GM18907 (cell line): ENCODE results near the gene FBXO10.
"Not testable (repeated sequence)": the region's sequence is repeated elsewhere in the genome, so short reads cannot be mapped to it uniquely, and the experiment has no call there.

ENCODE experiments used
- ATAC-seq: cut with Tn5 transposase; IDR thresholded peaks from one replicate; pipeline ENCODE4 v1.9.1; 2021; ENCODE audit warnings: mild to moderate bottlenecking, moderate library complexity; ENCODE audit not compliant: unreplicated experiment

Gene FBXO10

GRCh38 chr9:37485389-37486255, 90.6 kb downstream of the FBXO10 start, which contains the start of gene POLR1E:
POLR1E (plus strand) TSS chr9:37485948; CDS start chr9:37486048, 100 bp downstream.
- ATAC-seq: peak; percentile 97

GRCh38 chr9:37480759-37481158, 95.4 kb downstream of the FBXO10 start:
- no peak for ATAC-seq

GRCh38 chr9:37477987-37478619, 98.1 kb downstream of the FBXO10 start:
- not testable (repeated sequence) for ATAC-seq

DNA sequence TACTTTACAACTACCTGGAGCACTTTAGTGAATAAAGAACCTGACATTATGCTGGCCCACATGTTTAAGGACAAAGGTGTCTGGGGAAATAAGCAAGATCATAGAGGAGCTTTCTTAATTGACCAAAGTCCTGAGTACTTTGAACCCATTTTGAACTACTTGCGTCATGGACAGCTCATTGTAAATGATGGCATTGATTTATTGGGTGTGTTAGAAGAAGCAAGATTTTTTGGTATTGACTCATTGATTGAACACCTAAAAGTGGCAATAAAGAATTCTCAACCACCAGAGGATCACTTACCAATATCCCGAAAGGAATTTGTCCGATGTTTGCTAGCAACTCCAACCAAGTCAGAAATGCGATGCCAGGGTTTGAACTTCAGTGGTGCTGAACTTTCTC, 98.7 kb downstream of the FBXO10 start:
- ATAC-seq: not testable (repeated sequence)

- no peak for ATAC-seq
These were observed 99.2 kb downstream of the FBXO10 start for GRCh38 chr9:37476930-37477329.

DNA sequence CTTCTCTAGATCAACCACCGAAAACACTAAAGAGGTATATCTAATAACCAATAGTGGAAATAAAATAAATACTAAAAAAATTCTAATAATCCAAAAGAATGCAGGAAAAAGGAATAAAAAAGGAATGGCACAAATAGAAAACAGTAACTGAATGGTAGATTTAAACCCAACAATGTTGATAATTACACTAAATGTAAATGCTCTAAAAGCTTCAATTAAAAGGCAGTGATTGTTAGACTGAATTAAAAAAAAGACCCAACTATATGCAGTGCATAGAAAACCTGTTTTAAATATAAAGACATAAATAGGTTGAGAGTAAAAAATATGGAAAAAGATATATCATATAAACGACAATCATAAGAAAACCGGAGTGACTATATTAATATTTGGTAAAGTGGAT, 101.7 kb downstream of the FBXO10 start:
- ATAC-seq: no peak

GRCh38 chr9:37473982-37474381, 102.2 kb downstream of the FBXO10 start:
- not testable (repeated sequence) for ATAC-seq

DNA sequence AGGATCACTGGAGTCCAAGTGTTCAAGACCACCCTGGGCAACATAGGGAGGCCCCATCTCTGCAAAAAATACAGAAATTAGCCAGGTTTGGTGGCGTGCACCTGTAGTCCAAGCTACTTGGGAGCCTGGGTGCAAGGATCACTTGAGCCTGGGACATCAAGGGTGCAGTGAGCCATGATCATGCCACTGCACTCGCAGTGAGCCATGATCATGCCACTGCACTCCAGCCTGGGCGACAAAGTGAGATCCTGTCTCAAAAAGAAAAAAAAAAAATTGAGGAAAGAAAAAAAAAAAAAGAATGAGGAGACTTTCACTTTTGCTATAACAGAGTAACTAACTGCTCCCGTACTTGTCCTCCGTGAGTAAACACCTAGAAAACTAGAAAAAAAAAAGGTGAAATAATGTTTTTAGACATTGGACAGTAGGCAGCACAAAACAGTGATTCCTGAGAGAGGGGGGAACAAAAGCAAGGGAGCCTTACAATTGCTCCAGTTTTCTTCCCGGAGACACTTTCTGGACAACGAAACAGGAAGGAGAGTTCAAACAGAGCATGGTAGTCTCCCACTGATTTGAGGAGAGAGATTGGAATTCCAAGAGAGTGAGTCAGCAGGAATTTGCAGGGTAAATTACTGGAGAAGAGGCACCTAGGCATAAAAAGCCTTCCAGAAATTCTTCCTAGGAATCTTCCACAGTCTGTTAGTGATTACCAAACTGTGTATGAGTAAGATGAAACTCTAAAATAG, 104.1 kb downstream of the FBXO10 start:
- no peak for ATAC-seq

DNA sequence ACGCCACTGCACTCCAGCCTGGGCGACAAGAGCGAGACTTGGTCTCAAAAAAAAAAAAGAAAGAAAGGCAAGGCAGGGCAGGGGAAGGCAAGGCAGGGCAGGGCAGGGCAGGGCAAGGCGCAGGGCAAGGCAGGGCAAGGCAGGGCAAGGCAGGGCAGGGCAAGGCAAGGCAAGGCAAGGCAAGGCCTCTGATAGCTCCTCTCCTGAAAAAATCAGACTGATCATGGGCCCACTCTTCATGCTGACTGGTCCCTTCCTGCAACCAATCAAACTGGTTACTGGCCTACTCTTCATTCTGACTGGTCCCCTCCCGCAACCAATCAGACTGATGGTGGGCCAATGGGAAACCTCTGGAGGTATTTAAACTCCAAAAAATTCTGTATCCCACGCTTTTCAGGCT, 107.6 kb downstream of the FBXO10 start:
- no peak for ATAC-seq

DNA sequence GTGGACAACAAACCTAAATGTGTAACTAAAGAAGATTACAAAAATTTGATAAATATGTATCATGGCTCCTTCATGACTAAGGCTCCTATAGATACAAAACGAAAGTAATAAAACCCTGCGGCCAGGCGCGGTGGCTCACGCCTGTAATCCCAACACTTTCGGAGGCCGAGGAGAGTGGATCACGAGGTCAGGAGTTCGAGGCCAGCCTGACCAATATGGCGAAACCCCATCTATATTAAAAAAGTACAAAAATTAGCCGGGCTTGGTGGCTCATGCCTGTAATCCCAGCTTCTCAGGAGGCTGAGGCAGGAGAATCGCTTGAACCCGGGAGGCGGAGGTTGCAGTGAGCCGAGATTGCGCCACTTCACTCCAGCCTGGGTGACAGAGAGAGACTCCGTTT, 108.7 kb downstream of the FBXO10 start:
- not testable (repeated sequence) for ATAC-seq

DNA sequence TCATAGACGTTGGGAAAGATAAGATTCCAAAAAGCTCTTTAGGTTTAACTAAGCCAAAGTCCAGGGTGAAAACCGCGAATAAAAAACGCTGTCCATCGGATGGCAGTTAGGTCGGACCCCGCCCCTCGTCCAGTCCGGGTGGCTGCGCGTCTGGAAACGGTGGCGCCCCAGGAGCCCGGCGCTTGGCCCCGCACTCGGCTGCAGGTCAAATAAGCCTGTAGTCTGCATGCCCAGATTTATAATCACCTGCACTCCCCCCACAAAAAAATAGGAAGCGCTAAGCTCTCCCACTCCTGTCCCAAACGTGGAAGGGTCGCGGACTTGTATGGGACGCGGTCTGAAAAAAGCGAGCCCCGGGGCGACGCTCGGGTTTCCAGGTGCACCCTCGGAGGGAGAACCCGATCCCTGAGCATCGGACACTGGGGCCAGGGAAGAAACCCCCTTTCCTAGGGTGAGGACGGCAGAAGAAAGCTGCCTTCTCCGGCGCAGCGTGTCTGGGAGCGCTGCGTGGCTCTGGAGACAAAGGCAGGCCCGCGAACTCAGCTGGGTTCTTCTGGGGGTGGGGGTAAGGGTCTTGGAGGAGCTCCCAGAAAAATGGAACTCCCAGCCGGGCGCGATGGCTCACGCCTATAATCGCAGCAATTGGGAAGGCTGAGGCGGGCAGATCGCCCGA, 110.0 kb downstream of the FBXO10 start:
- peak; percentile 24 for ATAC-seq

DNA sequence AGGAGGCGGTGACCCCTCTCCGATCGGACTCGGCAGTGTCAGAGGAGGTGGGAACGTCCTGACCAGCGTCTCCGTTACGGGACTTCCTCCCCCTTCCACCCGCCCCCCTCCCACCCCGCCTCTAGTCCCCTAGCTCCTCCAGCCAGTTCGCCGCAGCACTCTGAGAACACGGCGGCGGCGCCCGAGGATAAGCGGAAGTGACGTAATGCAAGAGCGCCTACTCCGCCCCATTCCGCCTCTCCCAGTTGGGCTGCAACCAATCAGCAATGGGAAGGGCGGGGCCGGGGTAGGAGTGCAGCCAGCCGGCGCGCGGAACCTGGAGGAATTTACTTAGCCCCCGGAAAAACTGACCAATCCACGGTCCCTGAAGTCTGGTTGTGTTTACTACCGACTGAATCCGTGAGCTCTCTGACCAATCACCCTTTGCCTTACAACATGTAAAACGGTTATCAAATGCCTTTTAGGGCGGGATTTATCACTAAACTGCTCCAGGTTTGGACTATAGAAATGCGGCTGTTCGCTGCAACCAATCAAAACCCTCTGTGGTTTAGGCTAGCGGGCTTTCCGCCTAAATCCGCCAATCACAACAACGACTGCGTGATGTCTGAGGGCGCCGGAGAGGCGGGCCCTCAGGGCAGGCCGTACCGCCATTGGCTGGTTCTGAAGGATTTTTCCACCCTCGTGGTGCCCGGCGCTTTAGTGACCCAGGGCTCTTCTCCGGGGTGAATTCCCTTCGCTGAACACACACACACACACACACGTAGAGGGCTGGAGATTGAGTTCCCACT, 110.7 kb downstream of the FBXO10 start, which contains the start of gene ZBTB5:
Gene ZBTB5, minus strand, starts transcription at position 202 of the 788 bp plus-strand sequence. CDS start 22,899 bp downstream, outside the sequence.
- ATAC-seq: peak; percentile 82

GRCh38 chr9:37464426-37465248, 111.5 kb downstream of the FBXO10 start:
- ATAC-seq: peak; percentile 47

DNA sequence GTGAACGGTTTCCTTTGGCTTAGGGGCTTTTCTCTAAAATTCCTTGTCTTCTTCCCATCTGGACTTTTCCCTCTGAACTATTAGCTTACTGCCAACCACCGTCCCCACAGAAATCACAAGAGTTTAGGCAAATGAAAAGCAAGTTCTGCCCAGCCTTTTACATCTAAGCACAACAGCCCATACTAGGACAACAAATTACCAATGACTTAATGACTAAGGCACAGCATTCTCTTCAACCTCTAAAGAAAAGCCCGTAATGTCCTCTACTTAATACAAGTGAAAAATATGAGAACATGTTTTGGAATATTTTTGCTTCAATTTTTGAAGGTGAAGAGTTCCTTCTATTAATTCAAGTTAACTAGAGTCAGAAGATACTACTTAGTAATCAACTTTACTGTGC, 112.2 kb downstream of the FBXO10 start:
- ATAC-seq: no peak
